HG03460 (cell line): ENCODE results near the gene ZBTB9.

Experiments
- ATAC-seq: cut with Tn5 transposase; IDR thresholded peaks from one replicate; pipeline ENCODE4 v1.9.1; 2021; ENCODE audit not compliant: unreplicated experiment

The ZBTB9 gene

GRCh38 chr6:33432546-33432945 lies 21.8 kb upstream of the ZBTB9 start:
- no peak for ATAC-seq

- no peak for ATAC-seq
Observed at GRCh38 chr6:33433001-33433543, 21.3 kb upstream of the ZBTB9 start.

- no peak for ATAC-seq
Observed at GRCh38 chr6:33433544-33434191, 20.7 kb upstream of the ZBTB9 start.

GRCh38 chr6:33434961-33435360 lies 19.4 kb upstream of the ZBTB9 start:
- no peak for ATAC-seq

GRCh38 chr6:33437666-33438065 lies 16.7 kb upstream of the ZBTB9 start:
- no peak for ATAC-seq

- ATAC-seq = no peak
Observed at GRCh38 chr6:33438978-33439594, 15.3 kb upstream of the ZBTB9 start.

GRCh38 chr6:33439956-33440648 lies 14.3 kb upstream of the ZBTB9 start:
- ATAC-seq = no peak

GRCh38 chr6:33440649-33441309 lies 13.6 kb upstream of the ZBTB9 start:
- ATAC-seq = no peak

- no peak for ATAC-seq
Observed at GRCh38 chr6:33441457-33441856, 12.9 kb upstream of the ZBTB9 start.

GRCh38 chr6:33442283-33442682 lies 12.1 kb upstream of the ZBTB9 start:
- no peak for ATAC-seq

- no peak for ATAC-seq
Observed at GRCh38 chr6:33443025-33443424, 11.4 kb upstream of the ZBTB9 start.

GRCh38 chr6:33443619-33444504 lies 10.5 kb upstream of the ZBTB9 start:
- ATAC-seq = no peak

GRCh38 chr6:33445119-33445603 lies 9.2 kb upstream of the ZBTB9 start:
- ATAC-seq = no peak

GRCh38 chr6:33446356-33446755 lies 8.0 kb upstream of the ZBTB9 start:
- no peak for ATAC-seq

GRCh38 chr6:33450434-33450833 lies 3.9 kb upstream of the ZBTB9 start:
- ATAC-seq = no peak

- no peak for ATAC-seq
Observed at GRCh38 chr6:33451606-33452005, 2.8 kb upstream of the ZBTB9 start.

GRCh38 chr6:33452496-33452895 lies 1.9 kb upstream of the ZBTB9 start:
- ATAC-seq = no peak

- no peak for ATAC-seq
Observed at GRCh38 chr6:33453393-33454008, 875 bp upstream of the ZBTB9 start.

- ATAC-seq = no peak
Observed at GRCh38 chr6:33455051-33455450, 675 bp downstream of the ZBTB9 start.

- ATAC-seq = no peak
Observed at GRCh38 chr6:33456156-33456555, 1.8 kb downstream of the ZBTB9 start.
